Panc1 (cell line): ENCODE measurements around the gene IL18RAP. TPM values are rescaled to one million over a fixed set of nuclear protein-coding genes. Genes with fewer than 3 reads are reported as not detected.

ENCODE experiments used
- ATAC-seq: fragments of 200-7000 bp; cut with Tn5 transposase; 2 replicates; pipeline ENCODE4 v1.9.1; 2020; ENCODE audit warnings: mild to moderate bottlenecking, moderate library complexity
- BruUV-seq: library from RNA; stranded (reverse); fragments of 400-500 nt; replicated peaks from 2 replicates; lab custom pipeline; 2021; lab: Mats Ljungman, UMichigan
- CTCF ChIA-PET: fragments of 300-600 bp; sonication (Branson Sonifier 250); formaldehyde crosslinking; loops from one replicate; lab custom pipeline; 2022; ENCODE audit warnings: antibody characterized with exemption; lab: Charles Lee
- POLR2A ChIA-PET: fragments of 300-600 bp; sonication (Branson Sonifier 250); formaldehyde crosslinking; loops from one replicate; lab custom pipeline; 2022; ENCODE audit warnings: antibody characterized with exemption; lab: Charles Lee
- DNase-seq: peaks from one replicate; pipeline ENCODE4 v3.0.0-alpha.2; 2010; ENCODE audit warnings: low read depth, low spot score
- H3K27ac ChIP-seq: 2 replicates; pipeline ENCODE4 v1.5.1; 2011; ENCODE audit warnings: mild to moderate bottlenecking, low read length, inconsistent platforms
- H3K27me3 ChIP-seq: fragments of 200-500 bp; sonication (Bioruptor generic); 2 replicates; pipeline ENCODE4 v1.6.0; 2014; ENCODE audit warnings: low read length, inconsistent platforms; ENCODE audit not compliant: control insufficient read depth, insufficient read depth
- H3K36me3 ChIP-seq: fragments of 200-500 bp; sonication (Bioruptor generic); 2 replicates; pipeline ENCODE4 v1.5.1; 2014; ENCODE audit warnings: inconsistent platforms, mild to moderate bottlenecking, low read length, moderate library complexity; ENCODE audit not compliant: control insufficient read depth, insufficient read depth
- H3K4me1 ChIP-seq: 2 replicates; pipeline ENCODE4 v1.5.1; 2011; ENCODE audit warnings: inconsistent platforms, mild to moderate bottlenecking, low read length, moderate library complexity; ENCODE audit not compliant: control insufficient read depth, insufficient read depth
- H3K4me3 ChIP-seq, 2 experiments: 2 replicates each; pipeline ENCODE4 v1.5.1; 2011 to 2012; ENCODE audit warnings: low read depth in 2 of 2, low read length in 2 of 2, mild to moderate bottlenecking in 2 of 2, inconsistent platforms in 1 of 2, moderate library complexity in 1 of 2
- H3K9me3 ChIP-seq: fragments of 200-500 bp; sonication (Bioruptor generic); 2 replicates; pipeline ENCODE4 v1.5.1; 2014; ENCODE audit warnings: low read depth, mild to moderate bottlenecking, inconsistent platforms, low read length, moderate library complexity; ENCODE audit not compliant: control insufficient read depth, insufficient read depth
- POLR2AphosphoS5 ChIP-seq: IDR thresholded peaks from 2 replicates; pipeline ENCODE4 v1.6.1; 2012; ENCODE audit warnings: mild to moderate bottlenecking, low read depth, low read length, moderate library complexity
- SIN3A ChIP-seq: IDR thresholded peaks from 2 replicates; pipeline ENCODE4 v1.6.1; 2012; ENCODE audit warnings: low read depth, mild to moderate bottlenecking, low read length, moderate library complexity, borderline replicate concordance; ENCODE audit not compliant: insufficient read depth
- TCF7L2 ChIP-seq: IDR thresholded peaks from 2 replicates; pipeline ENCODE4 v1.6.1; 2011; ENCODE audit warnings: mild to moderate bottlenecking, low read depth, low read length, inconsistent platforms
- in situ Hi-C: cut with HindIII; loops from 2 replicates; pipeline ENCODE4 v1.10.0; 2016; ENCODE audit warnings: low sequenced_read_pairs, low pct_unique_long_range_greater_than_20kb
- intact Hi-C: fragments of 100-400 bp; cut with micrococcal nuclease; formaldehyde crosslinking; loops from one replicate; pipeline ENCODE4 v1.10.0; 2022; ENCODE audit not compliant: unreplicated experiment
- total RNA-seq: library from RNA; stranded (reverse); gene quantifications from one replicate; pipeline ENCODE4 v1.2.1, GENCODE V29; 2021; ENCODE audit not compliant: unreplicated experiment
- TF ChIP-seq, protein P1 (sequence below): fragments of 450-650 bp; IDR thresholded peaks from 2 replicates; pipeline ENCODE4 v1.5.1; 2017; ENCODE audit warnings: mild to moderate bottlenecking
- TF ChIP-seq, protein P2 (sequence below), 2 experiments: IDR thresholded peaks; 2 replicates each; pipeline ENCODE4 v1.6.1; 2011 to 2012; ENCODE audit warnings: low read depth in 2 of 2, control low read depth in 1 of 2, low read length in 1 of 2, mild to moderate bottlenecking in 1 of 2, moderate library complexity in 1 of 2; ENCODE audit not compliant: insufficient read depth in 1 of 2

The IL18RAP gene
- total RNA-seq, 1 experiment from 2014 or later: not detected

DNA sequence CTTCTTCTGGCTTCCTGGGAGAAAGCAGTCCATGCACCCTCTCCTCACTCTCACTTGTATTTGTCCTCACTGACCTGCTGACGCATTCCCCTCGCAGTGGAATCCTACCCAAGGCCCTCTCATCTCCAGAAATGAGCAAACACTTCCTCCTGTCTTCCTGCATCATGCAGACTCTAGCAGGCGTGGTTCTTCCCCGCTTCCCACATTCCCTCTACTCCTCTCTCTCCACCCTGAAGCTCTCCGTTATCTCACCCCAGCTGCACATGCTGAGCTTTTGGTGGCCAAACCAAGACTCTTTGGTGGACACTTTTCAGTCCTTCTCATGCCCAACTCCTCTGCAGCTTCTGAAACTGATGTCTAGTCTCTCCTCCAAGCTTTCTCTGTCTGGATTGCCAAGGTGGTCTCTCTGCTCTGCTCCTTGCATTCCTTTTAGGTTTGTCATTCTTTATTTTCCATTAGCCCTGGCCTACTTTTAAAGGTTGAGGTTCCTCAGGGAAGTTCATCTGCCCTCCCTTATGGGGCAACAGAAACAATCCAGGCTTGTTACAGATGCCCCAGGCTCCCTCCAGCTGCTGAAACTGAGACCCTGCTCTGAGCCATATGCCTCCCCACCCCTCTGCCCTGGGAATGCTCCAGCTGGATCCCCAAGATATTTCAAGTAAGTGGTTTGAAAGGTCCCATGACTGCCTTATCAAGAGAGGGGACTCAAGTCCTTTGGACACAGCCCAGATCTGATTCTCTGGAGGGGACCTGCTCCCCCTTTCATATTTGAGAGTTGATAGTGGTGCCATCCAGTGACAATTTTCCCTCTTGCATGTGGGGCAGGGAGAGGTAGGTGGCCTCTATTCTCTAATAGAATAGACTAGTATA, 835 bp upstream of the IL18RAP start:
- DNase-seq (no peak), ATAC-seq (no peak)
- H3K9me3 ChIP-seq: no peaks in the 10 kb centered on the region
- H3K27me3 ChIP-seq: peaks cover 24% of the 10 kb centered on the region
- TF ChIP-seq POLR2AphosphoS5 (no peak), TCF7L2 (no peak), SIN3A (no peak)
- TF ChIP-seq, protein P1, sequence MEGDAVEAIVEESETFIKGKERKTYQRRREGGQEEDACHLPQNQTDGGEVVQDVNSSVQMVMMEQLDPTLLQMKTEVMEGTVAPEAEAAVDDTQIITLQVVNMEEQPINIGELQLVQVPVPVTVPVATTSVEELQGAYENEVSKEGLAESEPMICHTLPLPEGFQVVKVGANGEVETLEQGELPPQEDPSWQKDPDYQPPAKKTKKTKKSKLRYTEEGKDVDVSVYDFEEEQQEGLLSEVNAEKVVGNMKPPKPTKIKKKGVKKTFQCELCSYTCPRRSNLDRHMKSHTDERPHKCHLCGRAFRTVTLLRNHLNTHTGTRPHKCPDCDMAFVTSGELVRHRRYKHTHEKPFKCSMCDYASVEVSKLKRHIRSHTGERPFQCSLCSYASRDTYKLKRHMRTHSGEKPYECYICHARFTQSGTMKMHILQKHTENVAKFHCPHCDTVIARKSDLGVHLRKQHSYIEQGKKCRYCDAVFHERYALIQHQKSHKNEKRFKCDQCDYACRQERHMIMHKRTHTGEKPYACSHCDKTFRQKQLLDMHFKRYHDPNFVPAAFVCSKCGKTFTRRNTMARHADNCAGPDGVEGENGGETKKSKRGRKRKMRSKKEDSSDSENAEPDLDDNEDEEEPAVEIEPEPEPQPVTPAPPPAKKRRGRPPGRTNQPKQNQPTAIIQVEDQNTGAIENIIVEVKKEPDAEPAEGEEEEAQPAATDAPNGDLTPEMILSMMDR: no peak
- TF ChIP-seq, protein P2, sequence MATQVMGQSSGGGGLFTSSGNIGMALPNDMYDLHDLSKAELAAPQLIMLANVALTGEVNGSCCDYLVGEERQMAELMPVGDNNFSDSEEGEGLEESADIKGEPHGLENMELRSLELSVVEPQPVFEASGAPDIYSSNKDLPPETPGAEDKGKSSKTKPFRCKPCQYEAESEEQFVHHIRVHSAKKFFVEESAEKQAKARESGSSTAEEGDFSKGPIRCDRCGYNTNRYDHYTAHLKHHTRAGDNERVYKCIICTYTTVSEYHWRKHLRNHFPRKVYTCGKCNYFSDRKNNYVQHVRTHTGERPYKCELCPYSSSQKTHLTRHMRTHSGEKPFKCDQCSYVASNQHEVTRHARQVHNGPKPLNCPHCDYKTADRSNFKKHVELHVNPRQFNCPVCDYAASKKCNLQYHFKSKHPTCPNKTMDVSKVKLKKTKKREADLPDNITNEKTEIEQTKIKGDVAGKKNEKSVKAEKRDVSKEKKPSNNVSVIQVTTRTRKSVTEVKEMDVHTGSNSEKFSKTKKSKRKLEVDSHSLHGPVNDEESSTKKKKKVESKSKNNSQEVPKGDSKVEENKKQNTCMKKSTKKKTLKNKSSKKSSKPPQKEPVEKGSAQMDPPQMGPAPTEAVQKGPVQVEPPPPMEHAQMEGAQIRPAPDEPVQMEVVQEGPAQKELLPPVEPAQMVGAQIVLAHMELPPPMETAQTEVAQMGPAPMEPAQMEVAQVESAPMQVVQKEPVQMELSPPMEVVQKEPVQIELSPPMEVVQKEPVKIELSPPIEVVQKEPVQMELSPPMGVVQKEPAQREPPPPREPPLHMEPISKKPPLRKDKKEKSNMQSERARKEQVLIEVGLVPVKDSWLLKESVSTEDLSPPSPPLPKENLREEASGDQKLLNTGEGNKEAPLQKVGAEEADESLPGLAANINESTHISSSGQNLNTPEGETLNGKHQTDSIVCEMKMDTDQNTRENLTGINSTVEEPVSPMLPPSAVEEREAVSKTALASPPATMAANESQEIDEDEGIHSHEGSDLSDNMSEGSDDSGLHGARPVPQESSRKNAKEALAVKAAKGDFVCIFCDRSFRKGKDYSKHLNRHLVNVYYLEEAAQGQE (IDR thresholded peaks at IDR 0.05; ENCODE audit: insufficient read depth in 1 of 2, low read depth in 2 of 2, low read length in 1 of 2): no peak
- POLR2A ChIA-PET: no interaction called here
- no peak overlapping the region for H3K4me3 ChIP-seq
- CTCF ChIA-PET: no interaction called here
- in situ Hi-C loops: no loop called here
- no peaks in the 10 kb centered on the region for H3K4me1 ChIP-seq
- H3K27ac ChIP-seq: no peak overlapping the region
- no peaks in the 10 kb centered on the region for H3K36me3 ChIP-seq
- intact Hi-C loops: no loop called here
- no TSS peak for BruUV-seq

DNA sequence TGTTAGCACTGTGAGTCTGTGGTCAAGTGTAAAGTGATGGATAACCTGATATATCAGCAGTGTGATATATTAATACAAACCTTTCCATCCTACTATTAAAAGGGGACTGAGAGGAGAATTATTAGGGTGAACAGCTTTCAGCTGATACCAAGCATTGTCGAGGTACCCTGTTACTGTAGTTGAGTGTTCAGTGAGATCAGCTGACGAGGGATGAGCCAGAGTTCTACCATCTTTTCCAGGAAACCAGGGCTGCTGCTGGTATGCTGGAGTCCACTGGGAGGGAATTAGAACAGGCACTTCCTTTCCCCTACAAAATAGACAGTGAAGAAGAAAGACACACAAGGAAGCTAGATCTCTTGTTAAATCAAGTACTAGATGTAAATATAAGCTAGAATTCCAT, 408 bp downstream of the IL18RAP start:
- H3K27me3 ChIP-seq: peaks cover 22% of the 10 kb centered on the region
- H3K4me1 ChIP-seq: no peaks in the 10 kb centered on the region
- CTCF ChIA-PET: no interaction called here
- ATAC-seq: no peak
- H3K9me3 ChIP-seq: no peaks in the 10 kb centered on the region
- no peak overlapping the region for H3K4me3 ChIP-seq
- in situ Hi-C loops: no loop called here
- no peak overlapping the region for H3K27ac ChIP-seq
- no TSS peak for BruUV-seq
- H3K36me3 ChIP-seq: no peaks in the 10 kb centered on the region
- intact Hi-C loops: no loop called here
- POLR2A ChIA-PET: no interaction called here
- TF ChIP-seq, protein P2 (IDR thresholded peaks at IDR 0.05; ENCODE audit: insufficient read depth in 1 of 2, low read depth in 2 of 2, low read length in 1 of 2): no peak
- no peak for DNase-seq
